Kidney tubule cell (primary cell): ENCODE measurements around the gene NRG4.
A peak's percentile ranks its signal among the peaks of the same experiment; 100 is the strongest.
"Not testable (repeated sequence)": the region's sequence is repeated elsewhere in the genome, so short reads cannot be mapped to it uniquely, and the experiment has no call there.

Source experiments
- DNase-seq: peaks from one replicate; pipeline ENCODE4 v3.0.0-alpha.2; 2018; ENCODE audit warnings: low spot score

Gene NRG4

DNA sequence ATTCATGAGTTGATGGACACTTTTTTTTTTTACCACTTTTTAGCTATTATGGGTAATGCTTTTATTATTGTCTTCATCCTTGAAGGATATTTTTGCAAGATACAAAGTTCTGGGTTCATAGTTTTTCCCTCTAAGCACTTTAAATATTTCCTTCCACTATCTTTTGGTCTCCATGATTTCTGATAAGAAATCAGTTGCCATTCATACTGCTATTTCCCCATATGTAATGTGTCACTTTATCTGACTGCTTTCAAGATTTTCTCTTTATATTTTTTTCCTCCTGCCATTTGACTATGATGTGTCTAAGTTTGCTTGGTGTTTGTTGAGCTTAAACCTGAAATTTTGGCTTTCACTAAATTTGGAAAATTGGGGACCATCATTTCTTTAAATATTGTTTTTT, 19.3 kb downstream of the NRG4 start:
- no peak for DNase-seq

DNA sequence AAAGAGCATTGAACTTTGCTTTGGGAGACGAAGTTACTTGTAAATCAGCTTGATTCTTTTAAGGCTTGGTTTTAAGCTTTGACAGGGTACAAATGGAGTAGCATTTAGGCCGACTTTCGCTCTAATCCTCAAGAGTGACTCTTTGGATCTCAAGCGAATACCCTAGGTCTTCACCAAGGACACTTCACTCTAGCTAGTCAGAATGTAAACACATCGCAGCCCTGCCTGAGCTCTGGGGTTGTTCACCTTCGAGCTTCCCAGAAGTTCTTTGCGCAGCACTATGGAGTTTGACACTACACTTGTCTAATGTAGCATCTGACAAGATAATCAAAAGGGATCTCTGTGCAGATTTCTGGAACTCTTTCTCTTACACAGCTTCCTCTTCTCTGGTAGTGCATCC, 22.3 kb downstream of the NRG4 start:
- DNase-seq = no peak

DNA sequence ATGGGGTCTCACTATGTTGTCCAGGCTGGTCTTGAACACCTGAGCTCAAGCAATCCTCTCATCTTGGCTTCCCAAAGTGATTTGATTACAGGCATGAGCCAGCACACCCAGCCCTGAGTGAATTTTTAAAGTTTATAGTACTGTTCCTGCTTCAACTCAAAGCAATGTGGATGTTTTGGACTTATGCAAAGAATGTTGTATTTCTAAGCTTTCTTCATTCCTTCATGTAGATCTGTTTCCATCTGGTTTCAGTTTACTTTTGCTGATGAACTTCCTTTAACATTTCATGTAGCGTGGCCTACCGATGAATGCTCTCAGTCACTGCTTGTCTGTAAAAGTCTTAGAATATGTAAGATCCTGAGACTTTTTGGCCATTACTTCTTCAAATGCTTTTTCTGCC, 23.2 kb downstream of the NRG4 start:
- DNase-seq = no peak

DNA sequence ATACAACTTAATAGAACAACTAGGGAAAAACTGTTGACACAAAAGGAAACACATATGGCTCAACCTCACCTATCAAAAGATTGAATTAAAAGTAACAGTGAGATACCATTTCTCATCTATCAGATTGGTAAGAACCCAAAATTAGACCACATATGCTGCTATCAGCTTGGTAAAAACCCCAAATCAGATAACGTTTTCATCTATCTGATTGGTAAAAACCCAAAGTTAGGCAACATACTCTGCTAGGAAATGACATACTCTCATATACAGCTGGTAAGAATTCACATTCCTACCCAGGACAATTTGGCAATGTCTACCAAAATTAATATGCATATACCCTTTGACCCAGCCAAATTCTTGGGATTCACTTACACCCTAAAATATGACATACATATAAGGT, 26.3 kb downstream of the NRG4 start:
- DNase-seq = no peak

DNA sequence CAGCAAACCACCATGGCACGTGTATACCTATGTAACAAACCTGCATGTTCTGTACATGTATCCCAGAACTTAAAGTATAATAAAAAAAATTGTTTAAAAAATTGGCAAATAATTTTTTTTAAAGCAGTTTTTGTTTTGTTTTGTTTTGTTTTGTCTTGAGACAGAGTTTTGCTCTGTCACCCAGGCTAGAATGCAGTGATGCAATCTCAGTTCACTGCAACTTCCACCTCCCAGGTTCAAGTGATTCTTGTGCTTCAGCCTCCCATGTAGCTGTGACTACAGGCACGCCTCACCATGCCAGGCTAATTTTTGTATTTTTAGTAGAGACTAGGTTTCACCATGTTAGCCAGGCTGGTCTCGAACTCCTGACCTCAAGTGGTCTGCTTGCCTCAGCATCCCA, 27.5 kb downstream of the NRG4 start:
- not testable (repeated sequence) for DNase-seq

DNA sequence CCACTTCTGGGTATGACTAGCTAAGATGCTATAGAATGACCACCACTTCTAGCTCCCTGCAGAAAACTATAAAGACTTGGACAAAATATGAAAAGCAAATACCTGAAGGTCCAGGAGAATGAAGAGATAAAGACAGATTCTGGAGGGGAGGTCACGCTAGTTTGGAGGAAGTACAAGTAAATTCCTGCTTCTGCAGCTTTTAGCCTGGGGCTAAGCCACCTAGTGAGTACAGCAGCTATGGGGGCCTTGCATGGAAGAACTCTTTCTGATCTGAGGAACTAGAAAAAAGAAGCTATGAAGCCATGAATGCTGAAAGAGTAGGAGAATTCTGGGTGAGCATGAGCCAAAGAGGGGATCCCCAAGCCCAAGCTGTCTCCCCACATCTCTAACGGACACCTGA, 29.8 kb downstream of the NRG4 start:
- no peak for DNase-seq

DNA sequence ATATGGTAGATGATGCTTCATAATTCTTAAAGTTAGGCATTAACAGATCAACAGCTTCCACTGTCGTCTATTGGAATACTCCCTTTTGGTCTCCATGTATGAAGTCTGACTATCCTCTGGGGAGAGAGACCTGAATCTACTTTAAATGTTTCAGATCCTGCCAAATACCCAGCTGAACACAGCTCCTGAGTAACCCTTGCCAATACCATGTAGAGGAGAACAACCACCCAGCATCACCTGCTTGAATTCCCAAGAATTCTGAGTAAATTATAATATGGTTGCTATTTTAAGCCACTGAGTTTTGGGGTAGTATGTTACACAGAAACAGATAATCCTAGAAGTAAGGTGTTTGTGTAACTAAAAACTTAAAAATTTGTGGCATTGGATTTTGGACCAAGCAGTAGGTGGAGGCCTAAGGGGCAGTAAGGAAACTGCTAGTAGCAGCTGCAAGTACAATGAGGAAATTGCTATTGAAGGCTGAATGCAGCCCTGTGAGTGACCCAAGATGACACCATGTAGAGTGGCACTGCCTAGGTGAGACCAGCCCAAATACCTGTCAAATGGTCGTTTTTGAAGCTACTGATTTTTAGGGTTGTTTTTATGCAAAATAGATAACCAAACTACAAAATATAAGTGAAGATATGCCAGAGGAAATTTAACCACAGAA, 30.9 kb downstream of the NRG4 start:
- DNase-seq = no peak

DNA sequence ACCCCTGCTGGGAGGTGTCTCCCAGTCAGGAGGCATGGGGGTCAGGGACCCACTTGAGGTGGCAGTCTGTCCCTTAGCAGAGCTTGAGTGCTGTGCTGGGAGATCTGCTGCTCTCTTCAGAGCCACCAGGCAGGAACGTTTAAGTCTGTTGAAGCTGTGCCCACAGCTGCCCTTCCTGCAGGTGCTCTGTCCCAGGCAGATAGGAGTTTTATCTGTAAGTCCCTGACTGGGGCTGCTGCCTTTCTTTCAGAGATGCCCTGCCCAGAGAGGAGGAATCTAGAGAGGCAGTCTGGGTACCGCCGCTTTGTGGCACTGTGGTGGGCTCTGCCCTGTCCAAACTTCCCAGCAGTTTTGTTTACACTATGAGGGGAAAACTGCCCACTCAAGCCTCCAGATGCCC, 35.5 kb downstream of the NRG4 start:
- DNase-seq = not testable (repeated sequence)

DNA sequence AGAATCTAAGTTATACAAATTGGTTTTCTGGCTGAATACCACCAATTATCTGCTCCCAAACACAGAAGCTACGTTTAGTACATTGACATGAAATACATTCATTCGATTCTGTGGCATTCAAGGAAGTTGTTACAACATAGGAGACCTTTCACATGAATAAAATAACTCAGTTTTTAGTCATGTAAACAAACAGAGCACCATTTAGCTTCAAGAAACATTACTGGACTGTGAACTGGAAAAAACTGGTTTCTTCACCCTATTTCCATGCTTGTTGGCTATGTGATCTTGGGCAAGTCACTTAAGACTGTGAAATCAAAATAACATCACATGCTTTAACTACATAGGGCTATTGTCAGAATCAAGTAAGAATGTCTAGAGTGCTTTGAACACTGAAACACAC, 46.2 kb downstream of the NRG4 start:
- peak; percentile 9 for DNase-seq

DNA sequence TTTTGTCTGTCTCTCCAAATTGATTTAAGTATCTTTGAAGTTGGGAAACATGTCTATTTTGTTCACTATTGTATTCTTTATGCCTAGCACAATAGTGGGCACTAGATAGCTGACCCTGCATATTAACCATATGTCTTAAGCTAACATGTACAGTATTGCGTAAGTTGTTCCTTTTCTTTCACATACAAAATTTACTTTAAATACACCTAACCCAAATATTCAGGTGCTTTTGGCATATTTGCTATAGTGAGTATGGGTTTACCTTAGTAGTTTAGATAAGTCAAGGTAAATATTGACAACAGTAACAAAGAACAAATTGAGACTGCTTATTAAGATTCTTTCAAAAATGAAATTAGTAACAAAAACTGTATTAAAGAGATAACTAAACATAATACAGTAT, 50.9 kb downstream of the NRG4 start:
- no peak for DNase-seq

DNA sequence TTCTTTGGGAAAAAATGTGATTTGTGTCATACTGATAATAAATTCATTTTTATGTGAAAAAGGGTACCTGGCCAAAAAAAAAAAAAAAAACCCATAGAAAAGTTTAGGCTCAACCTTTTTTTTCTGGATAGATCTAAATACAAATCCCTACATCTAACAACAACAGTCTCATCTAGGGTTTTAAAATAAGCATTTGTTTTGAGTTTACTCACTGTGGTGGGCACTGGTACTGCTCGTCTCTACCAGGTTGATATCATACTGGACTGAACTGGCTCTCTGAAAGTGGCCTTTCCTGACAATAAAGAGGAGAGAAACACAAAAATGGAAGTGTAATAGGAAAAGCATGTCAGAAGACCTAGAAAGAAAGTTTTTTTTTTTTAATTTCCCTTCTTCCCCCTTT, 56.5 kb downstream of the NRG4 start:
- DNase-seq = no peak

DNA sequence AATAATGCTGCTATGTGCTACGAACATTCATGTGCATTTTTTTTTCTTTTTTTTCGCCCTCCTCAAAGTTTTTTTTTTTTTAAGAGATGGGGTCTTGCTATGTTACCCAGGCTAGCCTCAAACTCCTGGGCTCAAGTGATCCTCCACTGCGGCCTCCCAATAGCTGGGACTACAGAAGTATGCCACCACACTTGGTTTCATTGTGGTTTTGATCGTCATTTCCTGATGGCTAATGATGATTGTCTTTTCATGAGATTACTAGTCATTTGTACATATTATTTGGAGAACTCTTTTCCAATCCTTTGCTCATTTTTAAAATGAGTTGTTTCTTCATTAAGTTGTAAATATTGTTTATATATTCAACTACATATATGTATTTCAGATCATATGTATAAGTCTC, 59.7 kb downstream of the NRG4 start:
- no peak for DNase-seq

DNA sequence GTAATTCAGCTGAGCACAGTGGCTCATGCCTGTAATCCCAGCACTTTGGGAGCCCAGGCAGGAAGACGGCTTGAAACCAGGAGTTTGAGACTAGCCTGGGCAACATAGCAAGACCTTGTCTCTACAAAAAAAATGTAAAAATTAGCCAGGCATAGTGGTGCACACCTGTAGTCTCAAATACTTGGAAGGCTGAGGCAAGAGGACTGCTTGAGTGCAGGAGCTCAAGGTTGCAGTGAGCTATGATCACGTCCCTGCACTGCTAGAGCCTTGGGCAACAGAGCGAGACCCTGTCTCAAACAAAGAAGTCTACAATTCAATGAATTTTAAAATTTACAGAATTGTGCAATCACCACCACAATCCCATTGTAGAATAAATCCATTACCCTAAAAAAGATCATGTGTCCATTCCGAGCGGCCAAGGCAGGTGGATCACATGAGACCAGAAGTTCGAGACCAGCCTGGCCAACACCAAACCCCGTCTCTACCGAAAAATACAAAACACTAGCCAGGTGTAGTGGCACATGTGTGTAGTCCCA, 63.4 kb downstream of the NRG4 start:
- no peak for DNase-seq

DNA sequence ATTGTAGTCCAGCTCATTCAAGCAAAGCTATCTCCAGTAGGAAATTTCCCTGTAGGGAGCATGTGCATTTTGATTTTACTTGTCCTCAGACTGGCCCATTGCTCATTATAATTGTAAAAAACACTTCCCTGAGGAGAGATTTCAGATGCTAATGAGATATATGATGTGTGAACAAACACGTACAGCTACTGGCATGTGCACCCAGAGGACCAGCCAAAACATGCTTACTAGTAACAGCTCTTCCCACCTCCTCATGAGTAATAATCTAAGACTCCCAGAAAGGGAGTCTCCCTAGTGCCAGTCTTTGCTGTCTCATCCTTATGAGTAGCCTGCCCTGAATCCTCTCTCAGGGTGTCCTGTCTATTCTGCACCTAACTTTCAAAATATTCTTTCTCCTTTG, 65.1 kb downstream of the NRG4 start:
- DNase-seq = peak; percentile 92

DNA sequence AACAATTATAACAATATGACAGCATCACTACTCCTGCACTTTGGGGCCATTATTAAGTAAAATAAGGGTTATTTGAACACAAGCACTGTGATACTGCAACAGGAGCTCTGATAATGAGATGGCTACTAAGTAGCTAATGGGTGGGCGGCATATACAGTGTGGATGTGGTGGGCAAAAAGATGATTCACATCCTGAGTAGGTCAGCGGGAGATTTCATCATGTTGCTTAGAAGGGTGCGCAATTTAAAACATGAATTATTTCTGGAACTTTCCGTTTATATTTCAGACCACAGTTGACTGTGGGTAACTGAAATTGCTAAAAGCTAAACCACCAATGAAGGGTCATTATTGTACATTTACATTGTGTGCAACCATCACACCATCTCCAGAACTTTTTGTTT, 66.3 kb downstream of the NRG4 start:
- no peak for DNase-seq

DNA sequence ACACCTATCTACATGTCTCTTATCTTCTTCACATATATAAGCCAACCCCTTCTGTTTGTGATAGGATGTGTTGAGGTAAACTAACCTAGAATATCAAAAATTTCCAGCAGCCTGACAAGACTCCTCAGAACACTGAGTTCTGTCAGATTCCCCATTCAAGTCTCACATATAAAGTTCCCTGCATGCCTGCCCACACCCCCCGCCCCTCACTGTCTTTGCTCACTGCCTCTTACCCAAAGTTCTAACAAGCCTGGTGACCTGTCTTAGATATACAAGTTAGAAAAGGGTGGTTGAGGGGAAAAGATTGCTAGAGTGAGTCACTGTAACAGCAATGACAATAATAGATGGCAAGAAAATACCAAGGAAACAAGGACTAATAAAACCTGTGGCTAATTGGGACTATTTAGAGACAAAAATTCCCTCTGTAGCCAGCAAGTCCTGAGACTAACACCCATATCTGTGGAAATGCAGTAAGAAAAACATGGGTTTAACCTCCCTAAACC, 68.5 kb downstream of the NRG4 start:
- peak; percentile 17 for DNase-seq

DNA sequence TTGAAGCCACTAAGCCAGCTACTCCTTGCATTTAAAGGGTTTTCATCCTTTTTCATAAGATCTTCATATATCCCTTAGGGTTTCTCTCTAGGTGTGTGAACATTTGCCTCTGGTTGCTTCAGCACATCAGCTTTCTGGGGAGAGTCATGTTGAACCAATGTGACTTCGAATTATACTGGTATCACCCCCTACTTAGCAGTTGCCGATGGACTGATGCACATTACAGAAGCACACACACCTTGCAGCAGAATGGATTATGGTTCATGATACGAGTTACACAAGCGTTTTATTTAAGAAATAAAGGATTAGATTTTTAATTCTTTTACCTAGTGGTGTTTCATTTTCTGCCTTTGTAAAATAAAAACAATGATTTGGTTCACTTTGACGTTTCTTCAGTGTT, 69.0 kb downstream of the NRG4 start:
- DNase-seq = no peak

DNA sequence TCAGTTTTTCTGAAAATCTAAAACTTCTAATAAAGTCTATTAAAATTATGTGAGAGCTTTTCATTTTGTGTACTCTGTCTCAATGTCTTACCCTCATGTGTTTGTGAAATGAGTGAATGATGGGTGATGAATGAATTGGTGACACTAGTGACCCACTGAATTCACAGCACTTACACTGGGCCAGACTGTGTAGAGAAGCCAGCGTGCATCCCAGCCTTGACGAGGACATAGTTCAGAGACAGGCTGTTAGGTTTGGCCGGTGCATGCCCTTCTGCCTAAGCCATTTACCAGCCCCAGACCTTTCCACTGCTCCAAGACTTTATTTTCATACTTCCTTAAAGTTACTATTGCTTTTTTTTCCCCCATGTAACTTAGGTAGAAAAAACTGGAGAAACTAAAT, 69.8 kb downstream of the NRG4 start:
- no peak for DNase-seq

DNA sequence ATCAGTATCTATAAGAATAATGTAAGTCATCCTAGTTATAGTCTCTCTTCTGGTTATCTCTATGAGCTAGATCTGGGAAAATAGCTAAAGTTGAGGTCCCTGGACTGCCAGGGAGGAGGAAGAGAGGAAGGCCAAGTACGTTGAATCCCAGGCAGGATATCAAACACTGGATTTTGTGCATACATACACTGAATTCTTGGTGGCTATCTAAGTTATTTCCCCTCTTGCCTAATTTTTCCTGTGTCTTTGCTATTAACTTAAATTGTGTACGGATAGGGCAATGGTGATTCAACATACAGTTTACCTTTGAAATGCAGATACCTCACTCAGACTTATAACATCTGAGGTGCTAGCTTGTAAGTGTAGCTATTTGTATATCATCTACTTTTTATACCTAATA, 81.4 kb downstream of the NRG4 start:
- DNase-seq = no peak

DNA sequence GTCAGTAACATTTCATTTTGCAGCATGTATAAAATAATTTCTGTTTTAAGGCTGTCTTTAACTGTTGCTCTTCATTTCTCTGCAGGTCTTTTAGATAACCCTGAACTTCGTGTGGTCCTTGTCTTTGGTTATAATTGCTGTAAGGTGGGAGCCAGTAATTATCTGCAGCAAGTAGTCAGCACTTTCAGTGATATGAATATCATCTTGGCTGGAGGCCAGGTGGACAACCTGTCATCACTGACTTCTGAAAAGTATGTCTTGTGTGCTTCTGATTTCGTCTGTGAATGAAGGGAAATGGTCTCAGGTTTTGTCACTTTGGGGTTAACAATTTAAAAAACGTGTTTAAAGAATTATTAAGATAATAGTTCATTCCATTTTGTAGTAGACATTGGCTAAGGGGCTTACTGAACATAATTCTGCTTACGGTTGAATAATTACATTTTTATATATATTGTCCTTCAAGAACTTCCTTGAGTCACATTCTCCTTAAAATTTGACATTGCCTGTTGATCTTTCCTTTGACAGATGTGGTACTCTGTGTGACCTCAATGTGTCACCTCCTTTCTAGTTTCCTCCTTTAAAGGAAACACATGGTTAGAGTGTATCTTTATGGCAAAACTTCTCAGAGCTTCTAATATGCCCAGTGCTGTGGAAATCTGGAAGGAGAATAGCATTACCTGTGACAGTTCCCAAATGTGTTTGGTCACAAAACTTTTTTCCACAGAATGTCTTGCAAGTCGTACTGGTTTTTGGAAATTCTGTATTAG, 82.2 kb downstream of the NRG4 start:
- DNase-seq = no peak

DNA sequence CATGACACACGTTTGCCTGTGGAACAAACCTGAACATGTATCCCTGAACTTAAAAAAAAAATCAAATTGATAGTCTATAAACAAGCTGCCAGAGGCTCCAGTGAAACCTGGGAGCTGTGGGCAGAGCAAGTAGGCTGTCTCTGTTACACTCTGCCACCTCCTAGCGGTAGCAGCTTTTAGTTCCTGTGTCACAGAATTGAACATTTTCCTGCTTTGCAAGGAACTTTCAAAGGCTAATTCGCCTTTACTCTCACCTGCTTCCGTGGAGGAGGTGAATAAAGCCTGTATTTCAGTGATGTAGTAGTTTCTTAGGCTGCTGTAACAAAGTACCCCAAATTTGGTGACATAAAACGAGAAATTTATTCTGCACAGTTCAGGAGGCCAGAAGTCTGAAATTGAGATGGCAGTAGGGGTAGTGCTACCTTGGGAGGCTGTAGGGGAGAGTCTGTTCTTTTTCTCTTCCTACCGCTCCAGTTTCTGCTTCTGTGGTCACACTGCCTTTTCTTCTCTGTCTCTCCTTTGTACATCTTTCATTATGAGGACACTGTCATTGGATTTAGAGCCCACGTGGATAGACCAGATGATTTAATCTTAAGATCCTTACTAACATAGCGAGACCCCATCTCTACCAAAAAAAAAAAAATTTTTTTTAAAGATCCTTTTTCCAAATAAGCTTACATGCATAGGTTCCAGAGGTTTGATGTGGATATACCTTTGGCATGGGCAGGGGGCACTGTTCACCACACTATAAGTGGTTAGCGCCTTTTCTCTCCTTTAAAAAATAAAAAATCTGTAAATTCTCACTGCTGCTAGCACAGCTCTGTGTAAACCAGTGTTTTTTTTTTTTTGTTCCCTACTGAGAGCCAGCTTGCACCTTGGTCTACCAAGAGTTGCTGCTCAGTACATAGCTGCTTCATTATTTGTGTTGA, 83.3 kb downstream of the NRG4 start:
- no peak for DNase-seq

DNA sequence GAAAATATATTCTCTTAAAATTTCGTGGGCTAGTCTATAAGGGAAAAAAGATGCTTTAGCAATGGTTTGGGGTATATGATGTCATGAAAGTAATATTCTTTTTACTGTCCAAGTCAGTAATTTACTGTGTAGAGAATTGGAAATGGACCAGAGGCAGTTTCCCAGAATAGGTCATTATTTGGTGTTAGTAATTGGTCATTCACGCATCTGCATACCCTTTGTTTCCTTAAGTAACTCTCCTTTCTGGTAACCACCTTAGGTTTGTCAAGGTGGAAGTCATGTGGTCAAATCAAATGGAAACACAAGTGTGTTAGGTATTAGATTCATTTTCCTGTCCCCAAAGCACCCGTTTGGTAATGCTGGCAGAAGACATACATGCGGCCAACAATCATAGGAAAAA, 84.6 kb downstream of the NRG4 start:
- DNase-seq = no peak
